Gastrocnemius medialis (tissue), 4 donors: ENCODE data around the gene DPYSL4.

Source experiments
- POLR2A ChIP-seq, 2 donors: fragments of 450-650 bp; IDR thresholded peaks; one replicate each; pipeline ENCODE4 v1.6.1; 2017; ENCODE audit warnings: antibody characterized with exemption in 2 of 2, mild to moderate bottlenecking in 2 of 2, moderate library complexity in 2 of 2
- TF ChIP-seq, protein P1 (sequence below), 5 experiments: fragments of 450-650 bp in 3 of 5; fragments of 200-600 bp in 2 of 5; sonication (generic) in 2 of 5; IDR thresholded peaks in 4 of 5; conservative IDR thresholded peaks in 1 of 5; 1 replicate in 4 of 5; 2 replicates in 1 of 5; pipeline ENCODE4 v1.5.1; 2016 to 2019; ENCODE audit warnings: antibody characterized with exemption in 5 of 5, mild to moderate bottlenecking in 3 of 5, moderate library complexity in 3 of 5

GRCh38 chr10:132243626-132244025 lies 56.9 kb downstream of the DPYSL4 start:
- TF ChIP-seq, protein P1, sequence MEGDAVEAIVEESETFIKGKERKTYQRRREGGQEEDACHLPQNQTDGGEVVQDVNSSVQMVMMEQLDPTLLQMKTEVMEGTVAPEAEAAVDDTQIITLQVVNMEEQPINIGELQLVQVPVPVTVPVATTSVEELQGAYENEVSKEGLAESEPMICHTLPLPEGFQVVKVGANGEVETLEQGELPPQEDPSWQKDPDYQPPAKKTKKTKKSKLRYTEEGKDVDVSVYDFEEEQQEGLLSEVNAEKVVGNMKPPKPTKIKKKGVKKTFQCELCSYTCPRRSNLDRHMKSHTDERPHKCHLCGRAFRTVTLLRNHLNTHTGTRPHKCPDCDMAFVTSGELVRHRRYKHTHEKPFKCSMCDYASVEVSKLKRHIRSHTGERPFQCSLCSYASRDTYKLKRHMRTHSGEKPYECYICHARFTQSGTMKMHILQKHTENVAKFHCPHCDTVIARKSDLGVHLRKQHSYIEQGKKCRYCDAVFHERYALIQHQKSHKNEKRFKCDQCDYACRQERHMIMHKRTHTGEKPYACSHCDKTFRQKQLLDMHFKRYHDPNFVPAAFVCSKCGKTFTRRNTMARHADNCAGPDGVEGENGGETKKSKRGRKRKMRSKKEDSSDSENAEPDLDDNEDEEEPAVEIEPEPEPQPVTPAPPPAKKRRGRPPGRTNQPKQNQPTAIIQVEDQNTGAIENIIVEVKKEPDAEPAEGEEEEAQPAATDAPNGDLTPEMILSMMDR (IDR thresholded peaks at IDR 0.05 in 4 of 5, conservative IDR thresholded peaks at IDR 0.05 in 1 of 5) = no peak
- TF ChIP-seq POLR2A (IDR thresholded peaks at IDR 0.05) = no peak
